ENCODE data around the gene NEK1. TPM values are rescaled to one million over a fixed set of nuclear protein-coding genes. Genes with fewer than 3 reads are reported as not detected.

NEK1 gene
- total and polyA plus RNA-seq, 2 of the 8 experiments (the other 6 are each of a cell fraction or from before 2014, with no cell fraction given) = 3.9 to 11.7 TPM

DNA sequence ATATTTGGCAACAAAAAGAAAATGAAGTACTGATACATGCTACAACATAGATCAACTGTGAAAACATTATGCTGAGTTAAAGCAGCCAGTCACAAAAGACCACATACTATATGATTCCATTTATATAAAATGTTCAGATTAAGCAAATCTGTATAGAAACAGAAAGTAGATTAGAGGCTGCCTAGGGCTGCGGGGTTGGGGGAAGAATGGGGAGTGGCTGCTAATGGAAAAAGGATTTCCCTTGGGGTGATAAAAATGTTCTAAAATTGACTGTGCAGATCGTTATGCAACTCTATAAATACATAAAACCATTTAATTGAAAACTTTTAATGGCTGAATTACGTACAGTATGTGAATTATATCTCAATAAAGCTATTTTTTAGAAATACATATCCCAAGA lies 46.8 kb downstream of the NEK1 start (continued):
- no peak for TF ChIP-seq SAP30 (IDR thresholded peaks at IDR 0.05; ENCODE audit: insufficient read depth, insufficient replicate concordance, low read length)
- no peak for TF ChIP-seq ASH2L (IDR thresholded peaks at IDR 0.05; ENCODE audit: low read length)
- no peak for TF ChIP-seq KDM1A (IDR thresholded peaks at IDR 0.05; ENCODE audit: borderline replicate concordance, low read length)
- no peak for TF ChIP-seq PHF8 (conservative IDR thresholded peaks at IDR 0.05; ENCODE audit: low read depth, low read length)
- TF ChIP-seq ZNF274 (IDR thresholded peaks at IDR 0.05; ENCODE audit: borderline replicate concordance, extremely low read depth, low read length) = no peak
